ENCODE measurements around the gene ARHGAP45. TPM values are rescaled to one million over a fixed set of nuclear protein-coding genes. Genes with fewer than 3 reads are reported as not detected.
A peak's percentile ranks its signal among the peaks of the same experiment; 100 is the strongest.

Gene ARHGAP45
- total RNA-seq, 2 experiments from 2014 or later, result 433 to 445 TPM

- Mint-ChIP-seq H3K27ac (peak overlapping the region; percentile 84), H3K27me3 (ENCODE audit: low read depth) (no peaks in the 10 kb centered on the region), H3K4me1 (ENCODE audit: low read depth) (peaks cover 59% of the 10 kb centered on the region), H3K4me3 (peak overlapping the region; percentile 96), H3K36me3 (ENCODE audit: low read depth) (peaks cover 47% of the 10 kb centered on the region), H3K9me3 (ENCODE audit: insufficient read depth) (no peaks in the 10 kb centered on the region)
- ChIA-PET CTCF (interaction anchor here (0.8 to 3.2 kb wide), 4 partner anchors 16 to 177 kb away, joined by 3 to 33 read pairs (median 3); partner anchors contain the start of gene ARHGAP45), POLR2A (interaction anchor here (0.5 to 1.3 kb wide), 15 partner anchors 10 to 229 kb away, joined by 3 to 8 read pairs (median 3); partner anchors contain the start of genes ARHGAP45, CIRBP, CNN2 and RNU6-2)
- DNase-seq (peak; percentile 95), ATAC-seq (peak; percentile 62)
Measured at GRCh38 chr19:1040476-1041271, 26.3 kb upstream of the ARHGAP45 start.

- ChIA-PET POLR2A (interaction anchor here (0.6 to 1.0 kb wide), 7 partner anchors 14 to 132 kb away, joined by 3 to 8 read pairs (median 3); partner anchors contain the start of genes ARHGAP45 and RNU6-2), CTCF (interaction anchor here (0.8 to 3.2 kb wide), 3 partner anchors 15 to 177 kb away, joined by 3 to 33 read pairs (median 3); partner anchors contain the start of gene ARHGAP45)
- H3K27ac Mint-ChIP-seq, result peak overlapping the region; percentile 84
- no peak for DNase-seq
- H3K9me3 Mint-ChIP-seq (ENCODE audit: insufficient read depth), result no peaks in the 10 kb centered on the region
- H3K4me1 Mint-ChIP-seq (ENCODE audit: low read depth), result peaks cover 52% of the 10 kb centered on the region
- no peak for ATAC-seq
- H3K27me3 Mint-ChIP-seq (ENCODE audit: low read depth), result no peaks in the 10 kb centered on the region
- H3K4me3 Mint-ChIP-seq, result peak overlapping the region; percentile 96
- H3K36me3 Mint-ChIP-seq (ENCODE audit: low read depth), result peaks cover 47% of the 10 kb centered on the region
Measured at GRCh38 chr19:1041272-1041834, 25.6 kb upstream of the ARHGAP45 start.

GRCh38 chr19:1041835-1042685 lies 24.9 kb upstream of the ARHGAP45 start:
- ChIA-PET POLR2A (interaction anchor here (0.9 to 1.0 kb wide), 4 partner anchors 14 to 133 kb away, joined by 3 to 7 read pairs (median 3); partner anchors contain the start of gene RNU6-2), CTCF (interaction anchor here (1.2 to 3.2 kb wide), 2 partner anchors 22 to 24 kb away, joined by 3 to 33 read pairs; partner anchors contain the start of gene ARHGAP45)
- H3K9me3 Mint-ChIP-seq (ENCODE audit: insufficient read depth), result no peaks in the 10 kb centered on the region
- H3K36me3 Mint-ChIP-seq (ENCODE audit: low read depth), result peaks cover 48% of the 10 kb centered on the region
- H3K4me3 Mint-ChIP-seq, result peak overlapping the region; percentile 15
- H3K27ac Mint-ChIP-seq, result no peak overlapping the region
- H3K4me1 Mint-ChIP-seq (ENCODE audit: low read depth), result peaks cover 46% of the 10 kb centered on the region
- no peaks in the 10 kb centered on the region for H3K27me3 Mint-ChIP-seq (ENCODE audit: low read depth)
- ATAC-seq (no peak), DNase-seq (no peak)

GRCh38 chr19:1042689-1043511 lies 24.1 kb upstream of the ARHGAP45 start:
- Mint-ChIP-seq H3K36me3 (ENCODE audit: low read depth) (peaks cover 43% of the 10 kb centered on the region), H3K9me3 (ENCODE audit: insufficient read depth) (no peaks in the 10 kb centered on the region), H3K4me1 (ENCODE audit: low read depth) (peaks cover 38% of the 10 kb centered on the region), H3K27ac (no peak overlapping the region), H3K27me3 (ENCODE audit: low read depth) (no peaks in the 10 kb centered on the region), H3K4me3 (peak overlapping the region; percentile 15)
- DNase-seq, result no peak
- ATAC-seq, result no peak
- CTCF ChIA-PET, result interaction anchor here (1.2 kb wide), 1 partner anchor 22 kb away, joined by 3 read pairs; no protein-coding TSS in a partner anchor
- POLR2A ChIA-PET, result interaction anchor here (0.9 to 1.0 kb wide), 2 partner anchors 11 to 15 kb away, joined by 3 read pairs; no protein-coding TSS in a partner anchor

- peaks cover 19% of the 10 kb centered on the region for H3K4me1 Mint-ChIP-seq (ENCODE audit: low read depth)
- ChIA-PET CTCF (interaction anchor here (1.2 kb wide), 1 partner anchor 13 kb away, joined by 4 read pairs; no protein-coding TSS in a partner anchor), POLR2A (no interaction called here)
- no peak overlapping the region for H3K27ac Mint-ChIP-seq
- no peak overlapping the region for H3K4me3 Mint-ChIP-seq
- no peaks in the 10 kb centered on the region for H3K9me3 Mint-ChIP-seq (ENCODE audit: insufficient read depth)
- H3K36me3 Mint-ChIP-seq (ENCODE audit: low read depth), result peaks cover 28% of the 10 kb centered on the region
- H3K27me3 Mint-ChIP-seq (ENCODE audit: low read depth), result no peaks in the 10 kb centered on the region
- ATAC-seq (peak; percentile 69), DNase-seq (peak; percentile 75)
Measured at GRCh38 chr19:1045247-1045603, 21.7 kb upstream of the ARHGAP45 start.

- H3K27me3 Mint-ChIP-seq (ENCODE audit: low read depth), result no peaks in the 10 kb centered on the region
- no peak for ATAC-seq
- H3K4me1 Mint-ChIP-seq (ENCODE audit: low read depth), result peaks cover 12% of the 10 kb centered on the region
Measured at GRCh38 chr19:1046117-1046626, 20.8 kb upstream of the ARHGAP45 start.

GRCh38 chr19:1046836-1047695 lies 19.9 kb upstream of the ARHGAP45 start:
- H3K4me3 Mint-ChIP-seq, result no peak overlapping the region
- ATAC-seq, result no peak
- H3K27me3 Mint-ChIP-seq (ENCODE audit: low read depth), result no peaks in the 10 kb centered on the region

More at GRCh38 chr19:1046117-1046626, 20.8 kb upstream of the ARHGAP45 start:
- peaks cover 28% of the 10 kb centered on the region for H3K36me3 Mint-ChIP-seq (ENCODE audit: low read depth)
- ChIA-PET CTCF (interaction anchor here (1.2 kb wide), 1 partner anchor 12 kb away, joined by 4 read pairs; no protein-coding TSS in a partner anchor), POLR2A (no interaction called here)
- no peaks in the 10 kb centered on the region for H3K9me3 Mint-ChIP-seq (ENCODE audit: insufficient read depth)
- H3K27ac Mint-ChIP-seq, result no peak overlapping the region
- H3K4me3 Mint-ChIP-seq, result no peak overlapping the region
- DNase-seq, result no peak

GRCh38 chr19:1047696-1048147 lies 19.2 kb upstream of the ARHGAP45 start:
- ChIA-PET POLR2A (interaction anchor here (0.6 to 1.4 kb wide), 3 partner anchors 10 to 28 kb away, joined by 3 to 4 read pairs (median 3); no protein-coding TSS in a partner anchor), CTCF (no interaction called here)
- Mint-ChIP-seq H3K4me1 (ENCODE audit: low read depth) (peaks cover 8% of the 10 kb centered on the region), H3K27me3 (ENCODE audit: low read depth) (no peaks in the 10 kb centered on the region), H3K27ac (no peak overlapping the region), H3K9me3 (ENCODE audit: insufficient read depth) (no peaks in the 10 kb centered on the region), H3K4me3 (no peak overlapping the region), H3K36me3 (ENCODE audit: low read depth) (peaks cover 32% of the 10 kb centered on the region)
- ATAC-seq, result no peak
- DNase-seq, result no peak

More at GRCh38 chr19:1046836-1047695, 19.9 kb upstream of the ARHGAP45 start:
- peaks cover 11% of the 10 kb centered on the region for H3K4me1 Mint-ChIP-seq (ENCODE audit: low read depth)
- no peaks in the 10 kb centered on the region for H3K9me3 Mint-ChIP-seq (ENCODE audit: insufficient read depth)
- H3K36me3 Mint-ChIP-seq (ENCODE audit: low read depth), result peaks cover 32% of the 10 kb centered on the region
- ChIA-PET CTCF (no interaction called here), POLR2A (interaction anchor here (0.8 kb wide), 1 partner anchor 16 kb away, joined by 3 read pairs; no protein-coding TSS in a partner anchor)
- H3K27ac Mint-ChIP-seq, result no peak overlapping the region
- DNase-seq, result no peak

- Mint-ChIP-seq H3K4me3 (no peak overlapping the region), H3K27me3 (ENCODE audit: low read depth) (no peaks in the 10 kb centered on the region), H3K27ac (no peak overlapping the region), H3K9me3 (ENCODE audit: insufficient read depth) (no peaks in the 10 kb centered on the region), H3K36me3 (ENCODE audit: low read depth) (peaks cover 35% of the 10 kb centered on the region), H3K4me1 (ENCODE audit: low read depth) (peaks cover 9% of the 10 kb centered on the region)
- ATAC-seq, result no peak
- ChIA-PET CTCF (no interaction called here), POLR2A (interaction anchor here (0.8 to 1.4 kb wide), 2 partner anchors 19 to 26 kb away, joined by 3 to 4 read pairs; no protein-coding TSS in a partner anchor)
- DNase-seq, result no peak
Measured at GRCh38 chr19:1049106-1049505, 17.9 kb upstream of the ARHGAP45 start.

- H3K27ac Mint-ChIP-seq, result no peak overlapping the region
- H3K27me3 Mint-ChIP-seq (ENCODE audit: low read depth), result no peaks in the 10 kb centered on the region
- DNase-seq (no peak), ATAC-seq (no peak)
- H3K4me1 Mint-ChIP-seq (ENCODE audit: low read depth), result peaks cover 9% of the 10 kb centered on the region
- H3K36me3 Mint-ChIP-seq (ENCODE audit: low read depth), result peaks cover 31% of the 10 kb centered on the region
- H3K9me3 Mint-ChIP-seq (ENCODE audit: insufficient read depth), result no peaks in the 10 kb centered on the region
- ChIA-PET CTCF (no interaction called here), POLR2A (no interaction called here)
- no peak overlapping the region for H3K4me3 Mint-ChIP-seq
Measured at GRCh38 chr19:1049800-1050199, 17.2 kb upstream of the ARHGAP45 start.

All from activated CD8-positive, alpha-beta T cell treated with anti-CD3 and anti-CD28 coated beads, Interleukin-2, amount 10 ng/mL, durations not matched to agents 7 days and 5 days (primary cell).